A204.1 (cell line): ENCODE measurements around the gene NCAN.
"Not testable (repeated sequence)": the region's sequence is repeated elsewhere in the genome, so short reads cannot be mapped to it uniquely, and the experiment has no call there.

Experiments used
- FAIRE-seq: peaks from 2 replicates; lab custom pipeline; 2012; peaks lifted over from hg19 to GRCh38; lab: Jason Lieb, UNC

The NCAN gene

GRCh38 chr19:19224852-19225494, 13.2 kb downstream of the NCAN start:
- no peak for FAIRE-seq

- FAIRE-seq = no peak
Measured at GRCh38 chr19:19226204-19226603, 14.4 kb downstream of the NCAN start.

GRCh38 chr19:19226663-19227062, 14.9 kb downstream of the NCAN start:
- FAIRE-seq = no peak

GRCh38 chr19:19227217-19227616, 15.5 kb downstream of the NCAN start:
- FAIRE-seq = no peak

- FAIRE-seq = no peak
Measured at GRCh38 chr19:19229701-19230100, 17.9 kb downstream of the NCAN start.

GRCh38 chr19:19230999-19231398, 19.2 kb downstream of the NCAN start:
- no peak for FAIRE-seq

- FAIRE-seq = no peak
Measured at GRCh38 chr19:19232261-19232721, 20.5 kb downstream of the NCAN start.

GRCh38 chr19:19234220-19234816, 22.6 kb downstream of the NCAN start:
- no peak for FAIRE-seq

GRCh38 chr19:19236173-19236572, 24.4 kb downstream of the NCAN start:
- no peak for FAIRE-seq

- FAIRE-seq = no peak
Measured at GRCh38 chr19:19238126-19238894, 26.6 kb downstream of the NCAN start.

GRCh38 chr19:19239675-19240074, 27.9 kb downstream of the NCAN start:
- no peak for FAIRE-seq

- no peak for FAIRE-seq
Measured at GRCh38 chr19:19240476-19240875, 28.7 kb downstream of the NCAN start.

GRCh38 chr19:19250196-19250801, 38.5 kb downstream of the NCAN start:
- no peak for FAIRE-seq

GRCh38 chr19:19253409-19253808, 41.7 kb downstream of the NCAN start:
- not testable (repeated sequence) for FAIRE-seq

GRCh38 chr19:19256072-19256969, 44.6 kb downstream of the NCAN start:
- FAIRE-seq = no peak

- FAIRE-seq = no peak
Measured at GRCh38 chr19:19257137-19257536, 45.4 kb downstream of the NCAN start.

- FAIRE-seq = no peak
Measured at GRCh38 chr19:19257836-19258588, 46.3 kb downstream of the NCAN start.

GRCh38 chr19:19258589-19259338, 47.0 kb downstream of the NCAN start:
- no peak for FAIRE-seq

- FAIRE-seq = no peak
Measured at GRCh38 chr19:19259741-19260140, 48.0 kb downstream of the NCAN start.

GRCh38 chr19:19260417-19261214, 48.9 kb downstream of the NCAN start:
- no peak for FAIRE-seq
